RCC 7860 (cell line): ENCODE measurements around the gene PRSS8.
"Not testable (repeated sequence)": the region's sequence is repeated elsewhere in the genome, so short reads cannot be mapped to it uniquely, and the experiment has no call there.

Source experiments
- DNase-seq: peaks from one replicate; pipeline ENCODE4 v3.0.0-alpha.2; 2015; ENCODE audit warnings: low spot score
- FAIRE-seq: peaks from 2 replicates; lab custom pipeline; 2012; peaks lifted over from hg19 to GRCh38; lab: Jason Lieb, UNC

Gene PRSS8

DNA sequence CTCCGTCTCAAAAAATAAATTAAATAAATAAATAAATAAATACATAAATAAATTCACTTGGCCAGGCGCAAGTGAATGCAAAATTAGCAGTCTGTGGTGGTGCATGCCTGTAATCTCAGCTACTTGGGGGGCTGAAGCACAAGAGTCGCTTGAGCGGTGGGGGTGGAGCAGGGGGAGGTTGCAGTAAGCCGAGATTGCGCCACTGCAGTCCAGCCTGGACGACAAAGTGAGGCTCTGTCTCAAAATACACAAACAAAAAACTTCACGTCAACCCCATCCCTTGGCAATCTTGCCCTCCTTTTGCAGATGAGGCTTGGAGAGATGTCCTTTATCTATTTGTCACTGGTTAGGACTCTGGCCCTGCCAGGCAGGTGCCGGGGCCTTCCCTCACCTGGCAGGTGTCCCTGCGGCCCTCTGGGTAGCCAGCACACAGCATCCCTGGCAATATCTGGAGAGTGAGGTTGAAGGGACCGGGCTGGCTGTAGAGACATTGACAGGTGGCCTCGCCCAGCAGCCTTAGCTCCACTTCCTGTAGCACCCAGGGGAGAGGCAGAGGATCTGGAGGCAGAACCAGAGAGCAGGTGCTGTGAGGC, 10.0 kb upstream of the PRSS8 start:
- FAIRE-seq: no peak

DNA sequence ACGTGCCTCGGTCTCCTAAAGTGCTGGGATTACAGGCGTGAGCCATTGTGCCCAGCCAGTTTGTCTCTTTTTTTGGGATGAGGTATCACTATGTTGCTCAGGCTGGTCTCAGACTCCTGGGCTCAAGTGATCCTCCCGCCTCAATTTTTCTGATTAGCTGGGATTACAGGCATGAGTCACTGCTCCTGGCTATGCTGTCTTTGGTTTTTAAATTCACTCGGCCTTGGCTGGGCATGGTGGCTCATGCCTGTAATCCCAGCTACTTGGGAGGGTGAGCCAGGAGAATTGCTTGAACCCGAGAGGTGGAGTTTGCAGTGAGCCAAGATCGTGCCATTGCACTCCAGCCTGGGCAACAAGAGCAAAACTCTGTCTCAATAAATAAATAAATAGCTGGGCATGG, 8.9 kb upstream of the PRSS8 start:
- DNase-seq, FAIRE-seq: not testable (repeated sequence)

More for the DNA sequence above, 10.0 kb upstream of the PRSS8 start:
- no peak for DNase-seq

DNA sequence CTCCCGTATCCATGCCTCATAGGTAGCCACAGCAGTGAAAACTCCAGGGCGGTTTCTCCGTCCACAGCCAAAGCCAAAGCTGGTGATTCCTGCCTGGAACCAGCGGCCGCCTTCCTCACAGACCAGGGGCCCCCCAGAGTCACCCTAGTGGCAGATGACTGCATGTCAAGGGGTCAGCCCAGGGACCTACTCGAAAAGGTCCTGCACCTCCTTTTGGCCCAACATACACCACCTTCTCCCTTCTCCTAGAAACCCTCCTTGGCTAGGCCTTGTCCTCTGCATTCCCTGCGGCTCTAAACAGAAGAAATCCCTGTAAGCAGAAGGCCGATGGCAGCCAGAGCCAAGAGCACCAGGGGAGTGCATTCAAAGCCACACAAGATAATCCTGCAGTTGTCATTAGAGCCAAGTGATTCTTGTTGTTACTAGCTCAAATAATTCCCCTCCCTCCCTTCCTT, 8.2 kb upstream of the PRSS8 start:
- no peak for DNase-seq
- FAIRE-seq: no peak

DNA sequence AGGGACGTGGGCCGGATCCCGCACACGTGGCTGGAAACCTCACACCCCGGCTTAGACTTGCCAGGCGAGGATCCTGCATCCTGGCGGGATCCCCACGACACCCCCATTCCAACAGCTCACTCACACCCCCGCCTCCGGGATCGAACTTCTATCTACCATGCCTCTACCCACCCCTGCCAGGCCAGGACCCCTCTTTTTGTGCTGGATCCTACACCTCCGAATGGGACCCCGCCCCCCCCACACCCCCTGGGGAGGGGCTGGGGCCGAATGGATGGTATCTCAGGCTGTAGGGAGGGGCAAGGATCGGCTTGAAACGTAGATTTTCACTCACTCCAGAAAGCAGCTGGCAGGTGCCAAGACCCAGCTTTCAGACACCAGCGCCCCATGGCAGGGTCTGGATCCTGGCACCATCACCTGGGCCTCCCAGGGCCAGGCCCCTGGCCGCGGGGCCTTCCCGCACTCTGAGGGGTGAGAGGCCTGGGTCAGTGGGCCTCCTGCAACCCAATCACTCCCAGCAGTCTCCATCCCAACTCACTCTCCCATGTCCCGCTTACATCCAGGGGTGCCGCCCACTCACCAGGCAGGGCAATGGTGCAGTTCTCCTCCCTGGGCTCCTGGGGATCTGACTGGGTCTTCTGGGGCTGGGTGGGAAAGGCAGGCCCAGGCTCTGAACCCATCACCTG, 7.6 kb upstream of the PRSS8 start:
- FAIRE-seq (no peak), DNase-seq (no peak)

DNA sequence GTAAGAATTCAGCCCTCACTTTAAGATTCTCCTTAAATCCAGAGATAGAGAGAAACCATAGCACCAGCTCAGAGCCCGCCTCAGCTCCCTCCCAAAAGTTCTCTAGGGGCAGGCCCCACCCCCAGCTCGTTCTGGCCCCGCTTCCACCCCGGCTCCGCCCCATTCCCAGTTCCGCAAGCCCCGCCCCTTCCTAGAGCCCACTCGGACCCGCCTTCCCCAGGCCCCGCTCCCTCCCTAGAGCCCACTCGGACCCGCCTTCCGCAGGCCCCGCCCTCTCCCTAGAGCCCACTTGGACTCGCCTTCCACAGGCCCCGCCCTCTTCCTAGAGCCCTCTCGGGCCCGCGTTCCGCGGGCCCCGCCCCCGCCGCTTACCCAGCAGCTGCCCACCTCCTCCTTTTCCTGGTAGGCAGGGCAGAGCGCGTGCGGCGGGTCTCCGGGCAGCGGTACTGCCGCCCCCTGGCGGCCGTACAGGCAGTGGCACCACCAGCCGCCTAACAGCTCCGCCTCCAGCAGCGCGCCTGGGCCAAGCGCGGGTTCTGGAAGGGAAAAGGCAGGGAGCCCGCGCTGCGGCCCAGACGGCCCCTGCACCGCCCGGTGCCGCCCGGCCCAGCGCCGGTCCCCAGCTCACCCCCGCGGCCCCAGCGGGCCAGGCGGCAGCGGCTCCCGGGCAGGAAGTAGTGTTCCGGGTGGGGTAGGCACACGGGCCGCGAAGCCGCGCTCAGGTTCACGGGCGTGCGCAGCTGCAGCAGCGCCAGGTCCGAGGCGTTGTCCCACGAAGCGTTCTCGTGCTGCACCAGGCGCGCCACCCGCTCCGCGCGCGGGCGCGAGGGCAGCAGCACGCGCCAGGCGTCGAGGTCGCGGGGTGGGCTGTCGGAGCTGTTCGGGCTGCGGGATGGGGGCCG, 6.8 kb upstream of the PRSS8 start:
- FAIRE-seq (peak; percentile 80), DNase-seq (peak; percentile 96)

DNA sequence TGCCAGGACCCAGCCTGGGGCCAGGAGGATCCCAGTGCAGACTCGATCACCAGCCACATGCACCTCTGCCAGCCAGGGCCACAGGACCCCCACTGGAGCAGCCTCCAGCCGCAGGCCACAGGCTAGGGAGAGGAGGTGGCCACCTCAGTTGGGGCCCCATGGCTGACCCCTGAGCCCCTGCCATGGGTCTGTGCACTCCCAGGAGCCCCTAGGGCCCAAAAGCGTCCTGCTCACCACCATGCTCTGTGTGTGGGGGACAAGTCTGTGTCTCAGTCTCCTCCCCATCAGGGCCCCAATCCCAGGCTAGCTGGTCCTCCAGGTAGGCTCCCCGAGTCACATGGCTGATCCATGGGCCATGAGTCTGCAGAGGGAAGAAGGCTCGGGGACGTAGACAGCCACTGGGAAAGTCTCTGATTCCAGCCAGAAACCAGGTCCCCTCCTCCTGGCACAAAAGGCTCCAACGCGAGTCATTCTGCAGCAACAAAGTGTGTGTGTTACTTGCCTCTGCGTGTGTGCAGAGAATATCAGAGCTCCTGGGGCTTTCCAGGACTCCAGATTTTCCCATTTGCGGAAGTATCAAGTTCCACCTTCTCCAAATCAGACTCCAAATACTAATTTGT, 6.1 kb upstream of the PRSS8 start:
- peak; percentile 27 for DNase-seq
- FAIRE-seq: no peak

DNA sequence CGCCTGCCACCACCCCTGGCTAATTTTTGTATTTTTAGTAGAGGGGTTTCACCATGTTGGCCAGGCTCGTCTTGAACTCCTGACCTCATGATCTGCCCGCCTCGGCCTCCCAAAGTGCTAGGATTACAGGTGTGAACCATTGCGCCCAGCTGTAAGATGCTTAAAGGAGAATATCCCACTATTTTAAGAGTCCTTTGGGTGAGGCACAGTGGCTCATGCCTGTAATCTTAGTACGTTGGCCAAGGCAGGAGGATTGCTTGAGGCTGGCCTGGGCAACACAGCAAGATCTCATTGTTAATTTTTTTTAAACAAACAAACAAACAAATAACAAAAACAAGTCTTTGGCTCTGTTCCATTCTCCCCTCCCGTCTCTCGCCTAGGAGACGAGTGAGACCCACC, 5.5 kb upstream of the PRSS8 start:
- FAIRE-seq, DNase-seq: not testable (repeated sequence)

DNA sequence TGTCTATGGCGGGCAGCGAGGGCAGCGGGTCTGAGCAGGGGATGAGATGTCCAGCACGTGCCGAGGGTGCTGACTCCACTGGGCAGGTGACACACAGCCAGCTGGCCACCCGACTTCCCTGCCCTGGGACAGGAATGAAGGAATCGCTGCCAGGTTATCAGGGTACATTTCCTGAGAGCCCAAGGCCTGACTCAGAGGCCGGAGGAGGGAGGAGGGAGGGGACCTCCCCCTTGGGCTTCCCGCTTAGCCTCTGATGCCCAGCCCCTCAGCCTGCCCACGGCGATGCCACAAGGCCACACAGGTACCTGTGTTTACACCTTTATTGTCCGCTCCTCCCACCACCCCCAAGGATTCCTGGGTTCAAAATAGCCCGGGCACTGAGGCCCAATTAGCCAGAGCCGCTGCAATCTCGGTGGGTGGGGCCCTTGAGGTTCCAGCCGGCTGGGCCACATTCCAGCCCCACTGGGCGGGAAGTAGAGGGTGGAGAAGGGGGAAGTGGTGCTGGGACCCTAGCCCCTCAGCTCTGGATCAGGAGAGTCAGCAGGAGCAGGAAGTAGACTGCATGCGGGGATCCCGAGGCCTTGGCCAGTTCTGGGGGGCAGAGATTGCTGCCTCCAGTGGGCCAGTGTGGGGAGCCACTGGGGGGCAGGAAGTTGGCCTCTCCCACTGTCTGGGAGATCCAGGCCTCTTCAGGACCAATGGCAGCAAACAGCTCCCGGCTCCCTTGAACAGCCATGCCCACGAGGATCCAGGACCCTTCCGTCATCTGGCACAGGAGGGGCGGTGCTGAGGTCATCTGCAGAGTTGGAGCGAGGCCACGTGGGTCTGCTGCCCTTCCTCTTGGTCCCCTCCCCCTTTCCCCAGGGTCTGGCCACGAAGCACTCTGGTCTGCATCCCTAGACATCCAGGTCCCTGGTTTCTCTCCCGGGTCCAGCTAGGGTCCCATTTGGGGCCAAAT, 3.4 kb upstream of the PRSS8 start:
- FAIRE-seq: peak; percentile 72
- peak; percentile 89 for DNase-seq

DNA sequence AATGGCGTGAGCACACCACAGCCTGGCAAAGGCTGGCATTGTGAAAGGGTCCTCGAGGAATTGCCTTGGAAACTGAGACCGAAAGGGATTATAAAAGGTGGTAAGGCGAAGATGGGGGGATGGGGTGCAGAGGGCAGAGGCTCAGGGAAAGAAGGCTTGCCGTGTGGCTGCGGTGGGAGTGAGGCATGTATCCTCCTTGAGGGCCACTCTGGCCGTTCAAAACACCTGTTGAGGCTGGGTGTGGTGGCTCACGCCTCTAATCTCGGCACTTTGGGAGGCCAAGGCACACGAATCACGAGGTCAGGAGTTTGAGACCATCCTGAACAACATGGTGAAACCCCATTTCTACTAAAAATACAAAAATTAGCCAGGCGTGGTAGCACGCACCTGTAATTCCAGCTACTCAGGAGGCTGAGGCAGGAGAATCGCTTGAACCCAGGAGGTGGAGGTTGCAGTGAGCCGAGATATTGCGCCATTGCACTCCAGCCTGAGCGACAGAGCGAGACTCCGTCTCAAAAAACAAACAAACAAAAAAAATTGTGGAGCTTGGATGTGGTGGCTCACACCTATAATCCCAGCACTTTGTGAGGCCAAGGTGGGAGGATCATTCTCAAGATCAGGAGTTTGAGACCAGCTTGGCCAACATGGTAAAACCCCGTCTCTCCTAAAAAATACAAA, 1.4 kb upstream of the PRSS8 start:
- not testable (repeated sequence) for FAIRE-seq, DNase-seq

DNA sequence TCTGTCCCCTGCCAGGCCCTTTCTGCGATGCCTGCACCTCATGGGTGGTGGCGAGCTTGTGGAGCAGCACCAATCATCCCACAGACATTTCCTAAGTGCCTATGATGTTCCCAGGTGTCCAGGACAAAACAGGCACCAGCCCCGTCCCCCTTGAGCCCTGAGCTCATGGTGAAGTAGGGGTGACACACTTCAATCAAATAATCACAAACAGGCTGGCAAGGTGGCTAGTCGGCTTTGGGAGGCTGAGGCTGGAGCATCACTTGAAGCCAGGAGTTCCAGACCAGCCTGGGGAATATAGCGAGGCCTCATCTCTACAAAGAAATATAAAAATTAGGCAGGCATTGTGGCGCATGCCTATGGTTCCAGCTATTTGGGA, 748 bp upstream of the PRSS8 start:
- DNase-seq (no peak), FAIRE-seq (no peak)

DNA sequence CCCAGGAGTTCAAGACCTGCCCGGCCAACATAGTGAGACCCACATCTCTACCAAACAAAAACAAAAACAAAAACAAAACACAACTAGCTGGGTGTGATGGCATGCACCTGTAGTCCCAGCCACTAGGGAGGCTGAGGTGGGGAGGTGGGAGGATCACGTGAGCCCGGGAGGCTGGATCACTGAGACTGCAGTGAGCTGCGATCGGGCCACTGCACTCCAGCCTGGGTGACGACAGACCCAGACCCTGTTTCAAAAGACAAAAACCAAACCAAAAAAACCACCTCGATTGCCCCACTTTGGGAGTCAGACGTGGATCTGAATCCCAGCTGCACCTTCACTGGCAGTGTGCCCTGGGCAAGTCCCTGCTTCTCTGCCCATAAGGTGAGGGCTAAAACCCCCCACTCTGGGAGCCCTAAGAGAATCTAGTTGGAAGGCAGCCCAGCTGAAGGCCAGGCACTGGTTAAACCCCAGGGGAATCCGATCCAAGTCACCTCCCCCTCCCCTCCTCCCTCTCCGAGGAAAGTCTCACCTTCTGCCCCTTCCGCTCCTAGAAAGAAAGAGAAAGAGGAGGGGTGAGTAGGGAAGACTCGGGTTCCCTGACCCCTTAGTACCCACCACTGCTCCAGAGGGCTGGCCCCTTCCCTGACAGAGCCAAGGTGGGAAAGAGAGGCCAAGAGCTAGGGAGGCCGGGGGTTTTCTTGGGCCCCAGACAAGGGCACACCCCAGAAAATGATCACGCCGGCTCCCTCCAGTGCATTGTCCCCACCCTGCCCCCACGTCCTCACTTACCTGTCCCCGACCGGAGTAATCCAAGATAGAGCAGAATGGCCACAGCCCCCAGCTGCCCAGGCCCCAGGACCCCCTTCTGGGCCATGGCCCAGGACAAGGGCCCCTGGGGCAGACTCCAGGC, 647 bp downstream of the PRSS8 start:
- FAIRE-seq (no peak), DNase-seq (no peak)

DNA sequence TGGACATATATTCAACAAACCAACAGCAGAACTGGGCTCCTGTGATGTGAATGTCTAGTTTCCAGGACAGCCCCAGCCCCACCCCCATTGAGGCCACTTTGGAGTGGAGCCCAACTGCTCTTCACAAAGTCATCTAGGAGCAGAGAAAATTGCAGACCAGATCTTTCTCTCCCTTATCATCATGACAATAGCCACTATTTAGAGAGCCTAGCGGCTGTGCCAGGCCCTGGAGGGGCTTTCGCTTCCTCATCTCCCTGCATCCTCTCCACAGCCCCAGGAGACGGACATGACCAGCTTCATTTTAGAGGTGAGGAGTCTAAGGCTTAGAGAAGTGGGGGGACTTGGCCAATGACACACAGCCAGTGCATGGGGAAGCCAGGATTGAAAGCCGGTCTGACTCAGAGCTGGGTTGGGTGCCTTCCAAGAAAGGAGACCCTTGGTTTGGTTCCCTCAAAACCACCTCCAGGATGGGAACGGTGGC, 1.4 kb downstream of the PRSS8 start:
- no peak for DNase-seq
- no peak for FAIRE-seq

DNA sequence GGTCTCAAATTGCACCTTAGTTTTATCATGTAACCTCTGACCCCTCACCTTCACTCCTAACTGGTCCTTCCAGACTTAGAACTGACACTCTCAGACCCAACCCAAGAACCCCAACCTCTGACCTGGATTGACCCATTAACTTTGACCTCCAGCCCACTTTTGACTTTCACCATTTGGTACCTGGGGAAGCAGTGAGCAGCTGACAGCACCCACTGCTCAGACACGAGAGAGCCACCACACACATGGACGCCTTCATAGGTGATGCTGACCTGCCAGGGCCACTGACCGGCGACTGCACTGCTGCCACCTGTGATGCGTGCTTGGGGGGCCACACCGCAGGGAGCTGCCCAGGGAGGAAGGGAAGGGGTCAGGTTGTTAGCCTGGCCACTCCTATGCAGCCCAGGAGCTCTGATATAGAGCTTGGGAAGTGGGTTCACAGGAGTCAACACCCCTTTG, 2.5 kb downstream of the PRSS8 start:
- DNase-seq: no peak
- FAIRE-seq: no peak

DNA sequence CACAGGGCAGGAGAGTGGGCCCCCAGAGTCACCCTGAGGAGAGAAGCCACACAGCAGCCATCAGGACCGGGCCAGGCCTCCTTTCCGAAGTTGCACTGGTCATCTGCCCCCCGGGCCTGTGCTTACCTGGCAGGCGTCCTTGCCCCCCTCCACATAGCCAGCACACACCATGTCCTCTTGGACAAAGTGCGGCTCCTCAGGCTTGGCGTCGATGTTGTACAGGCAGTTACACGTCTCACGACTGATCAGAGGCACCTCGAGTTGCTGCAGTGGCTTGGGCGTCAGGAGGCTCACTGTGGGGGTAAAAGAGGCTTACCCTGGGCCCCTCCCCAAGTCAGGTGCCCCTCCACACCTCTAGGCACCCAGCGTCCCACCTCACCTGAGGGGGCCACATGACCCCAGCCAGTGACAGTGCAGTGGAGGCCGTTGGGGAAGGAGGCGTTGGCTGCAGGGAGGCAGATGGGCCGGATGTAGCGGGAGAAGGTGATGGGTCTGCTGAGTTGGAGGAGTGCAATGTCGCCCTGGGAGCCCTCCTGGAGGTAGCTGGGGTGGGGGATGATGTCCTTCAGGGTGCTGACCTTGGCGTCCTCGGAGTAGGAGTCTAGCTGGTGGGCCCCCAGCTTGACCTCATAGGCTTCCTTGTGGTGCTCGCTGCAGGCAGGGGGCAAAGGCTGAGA, 3.1 kb downstream of the PRSS8 start:
- FAIRE-seq: no peak
- DNase-seq: no peak

DNA sequence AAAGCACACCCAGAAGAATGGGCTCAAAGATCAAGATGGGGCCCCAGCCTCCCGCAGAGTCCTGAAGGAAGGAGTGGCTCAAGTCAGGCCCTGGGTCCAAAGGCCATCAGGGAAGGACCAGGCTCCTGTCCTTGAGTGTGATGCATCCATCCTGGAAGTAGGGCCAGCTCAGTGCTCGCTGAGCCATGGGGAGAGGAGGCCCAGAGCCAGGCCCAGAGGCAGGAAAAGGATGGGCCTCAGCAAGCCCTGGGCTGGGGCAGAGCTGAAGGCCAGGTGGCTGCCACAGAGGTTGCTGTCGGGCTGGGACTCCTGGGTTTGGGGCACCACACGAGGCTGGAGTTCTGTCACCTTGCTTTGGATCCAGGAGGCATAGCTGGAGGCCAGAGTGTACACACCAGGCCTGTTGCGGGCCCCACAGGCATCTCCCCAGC, 3.7 kb downstream of the PRSS8 start:
- no peak for FAIRE-seq

DNA sequence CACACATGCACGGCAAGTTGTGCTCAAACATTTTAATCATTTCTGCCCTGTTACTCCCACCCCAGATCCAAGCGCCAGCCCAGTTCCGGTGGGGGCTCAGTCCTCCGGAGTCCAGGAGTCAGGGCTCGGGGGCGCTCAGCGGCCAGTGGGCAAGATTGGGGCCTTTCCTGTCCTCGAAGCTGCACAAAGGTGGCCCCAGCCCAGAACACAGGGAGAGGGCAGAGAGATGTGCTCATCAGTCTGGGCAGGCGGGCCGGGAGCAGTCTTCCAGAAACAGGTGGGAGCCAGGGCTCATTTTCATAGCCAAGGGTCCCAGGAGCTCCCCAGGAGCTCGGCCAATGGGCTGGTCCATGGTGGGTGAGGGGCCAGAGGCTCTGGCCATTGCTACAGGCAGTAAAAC, 4.1 kb downstream of the PRSS8 start:
- FAIRE-seq: no peak
- no peak for DNase-seq

More for the DNA sequence above, 3.7 kb downstream of the PRSS8 start:
- peak; percentile 10 for DNase-seq

DNA sequence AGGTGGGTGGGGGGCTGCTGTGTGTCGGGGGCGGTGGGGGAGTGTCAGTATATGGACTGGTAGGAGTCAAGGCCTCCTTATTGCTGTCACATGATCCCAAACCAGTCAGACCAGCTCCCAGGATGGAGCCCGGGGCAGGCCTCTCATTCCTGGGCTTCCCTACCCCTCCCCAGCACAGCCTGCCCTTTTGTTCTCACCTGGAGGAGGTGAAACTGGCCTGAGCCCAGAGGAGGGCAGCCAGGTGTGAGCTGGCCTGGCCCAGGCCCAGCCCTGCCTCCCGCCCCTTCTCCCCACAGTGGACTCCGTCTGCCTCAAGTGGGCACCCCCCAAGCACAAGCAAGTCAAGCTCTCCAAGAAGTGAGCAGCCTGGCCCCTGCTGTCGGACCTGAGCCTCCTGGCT, 4.6 kb downstream of the PRSS8 start:
- no peak for FAIRE-seq
- DNase-seq: no peak
